Right hindlimb (tissue), 1 donor: ENCODE data around the gene PTGER1.
A peak's percentile ranks its signal among the peaks of the same experiment; 100 is the strongest.

ENCODE experiments used
- DNase-seq: peaks from one replicate; pipeline ENCODE4 v3.0.0-alpha.2; 2018

PTGER1 gene

GRCh38 chr19:14502334-14503092 lies 27.4 kb upstream of the PTGER1 start:
- DNase-seq = no peak

DNA sequence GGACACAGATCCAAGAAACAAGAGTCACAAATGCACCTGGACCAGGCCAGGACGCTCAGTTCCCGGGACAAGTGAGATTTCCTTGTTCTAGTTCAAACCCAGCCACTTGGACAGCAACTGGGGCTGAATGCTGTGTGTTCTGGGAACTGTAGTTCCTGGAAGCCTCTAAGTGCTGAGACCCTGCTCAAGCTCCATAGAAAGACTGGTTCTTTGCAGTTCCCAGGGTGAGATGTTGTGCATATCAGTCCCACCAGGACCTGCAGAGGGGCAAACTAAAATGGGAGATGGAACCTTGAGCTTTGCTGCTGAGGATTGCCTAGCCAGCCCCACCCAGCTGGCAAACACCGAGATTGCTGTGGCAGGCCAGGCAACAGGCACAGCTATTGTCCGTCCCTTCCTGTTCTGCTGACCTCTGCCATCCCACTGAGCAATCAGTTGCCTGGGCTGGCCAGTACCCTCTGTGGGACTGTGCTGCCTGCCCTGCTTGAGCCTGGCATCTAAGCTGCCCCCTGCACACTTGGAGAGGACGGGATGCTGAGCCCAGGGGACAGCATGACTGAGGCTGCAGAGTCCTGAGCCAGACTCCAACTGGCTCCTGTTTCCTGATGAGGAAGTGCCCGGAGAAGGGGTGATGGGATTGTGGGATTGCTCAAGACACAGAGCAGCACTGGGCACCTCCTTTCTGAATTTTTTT lies 22.2 kb upstream of the PTGER1 start:
- no peak for DNase-seq

GRCh38 chr19:14496834-14497227 lies 21.7 kb upstream of the PTGER1 start:
- DNase-seq = no peak

- DNase-seq = peak; percentile 99
Measured at GRCh38 chr19:14496029-14496833, 21.1 kb upstream of the PTGER1 start, which contains the start of gene GIPC1. TSS of gene GIPC1 (minus strand) at chr19:14496127. CDS start at chr19:14482976, 13,151 bp downstream.

DNA sequence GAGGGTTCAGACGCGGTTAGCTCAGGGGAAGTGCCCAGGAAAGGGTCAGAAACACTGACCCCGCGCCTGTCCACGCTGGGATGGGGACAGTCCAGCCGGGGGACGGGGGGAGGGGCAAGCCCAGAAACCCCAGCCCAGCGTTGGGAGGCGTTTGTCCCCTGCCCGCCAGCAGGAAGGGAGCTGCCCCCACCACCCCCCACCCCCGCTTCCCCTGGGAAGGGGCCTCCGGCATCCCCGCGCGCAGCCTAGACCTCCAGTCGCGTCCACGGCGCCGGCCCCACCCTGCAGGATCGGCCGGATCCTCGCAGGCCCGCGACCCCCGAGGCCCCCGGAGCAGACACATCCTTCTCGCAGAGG lies 20.5 kb upstream of the PTGER1 start:
- DNase-seq = no peak

DNA sequence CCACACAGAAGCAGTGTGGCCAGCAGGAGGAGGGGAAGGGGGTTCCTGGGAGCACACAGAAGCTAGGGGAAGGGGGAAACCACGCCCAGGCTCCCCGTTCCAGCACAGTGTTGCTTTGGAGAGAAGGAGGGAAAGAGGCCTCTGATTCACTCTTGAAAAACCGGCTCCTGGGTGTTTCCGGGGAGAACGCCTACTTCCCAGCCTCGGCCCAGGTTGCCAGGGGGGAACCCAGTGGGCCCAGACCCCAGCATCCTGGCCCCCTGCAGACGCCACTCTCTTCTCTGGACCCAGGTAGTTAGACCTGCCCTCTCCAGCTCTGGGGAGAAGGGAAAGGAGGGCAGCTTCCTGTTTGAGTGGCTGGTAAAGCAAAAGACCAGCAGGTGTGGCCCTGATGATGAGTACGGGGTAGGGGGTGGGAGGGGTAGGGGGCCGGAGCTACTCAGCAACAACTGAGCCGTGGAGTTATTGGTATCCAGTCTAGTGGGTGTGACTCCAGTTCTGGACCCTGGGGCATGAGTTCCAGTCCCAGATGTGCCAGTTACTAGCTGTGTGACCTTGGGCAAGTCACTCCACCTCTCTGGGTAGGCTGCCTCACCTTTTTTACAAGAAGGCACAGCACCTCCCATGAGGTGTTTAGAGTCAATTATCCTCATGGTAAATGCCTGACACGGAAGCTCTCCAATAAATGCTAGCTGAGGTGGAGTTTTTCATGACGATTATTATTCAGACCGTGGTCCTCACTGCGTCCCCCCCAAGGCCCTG lies 19.9 kb upstream of the PTGER1 start:
- no peak for DNase-seq

DNA sequence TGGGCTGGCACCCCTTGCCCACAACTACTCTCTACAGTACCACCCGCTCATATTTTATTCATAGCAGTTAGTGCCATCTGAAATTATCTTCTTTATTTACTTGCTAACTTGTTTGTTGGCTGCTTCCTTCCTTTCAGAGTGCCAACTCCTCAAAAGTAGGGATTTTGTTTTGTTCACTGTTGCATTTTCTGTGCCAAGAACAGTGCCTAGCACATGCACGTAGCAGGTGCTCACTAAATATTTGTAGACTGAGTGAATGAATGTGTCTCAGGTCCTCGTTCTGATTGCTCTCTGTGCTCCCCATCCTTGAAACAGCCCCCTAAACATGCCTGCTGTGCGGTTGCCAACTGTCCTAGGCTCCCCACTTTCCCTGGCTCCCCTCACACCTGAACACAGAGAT lies 19.3 kb upstream of the PTGER1 start:
- DNase-seq = no peak

- no peak for DNase-seq
Measured at GRCh38 chr19:14492756-14493337, 17.7 kb upstream of the PTGER1 start.

DNA sequence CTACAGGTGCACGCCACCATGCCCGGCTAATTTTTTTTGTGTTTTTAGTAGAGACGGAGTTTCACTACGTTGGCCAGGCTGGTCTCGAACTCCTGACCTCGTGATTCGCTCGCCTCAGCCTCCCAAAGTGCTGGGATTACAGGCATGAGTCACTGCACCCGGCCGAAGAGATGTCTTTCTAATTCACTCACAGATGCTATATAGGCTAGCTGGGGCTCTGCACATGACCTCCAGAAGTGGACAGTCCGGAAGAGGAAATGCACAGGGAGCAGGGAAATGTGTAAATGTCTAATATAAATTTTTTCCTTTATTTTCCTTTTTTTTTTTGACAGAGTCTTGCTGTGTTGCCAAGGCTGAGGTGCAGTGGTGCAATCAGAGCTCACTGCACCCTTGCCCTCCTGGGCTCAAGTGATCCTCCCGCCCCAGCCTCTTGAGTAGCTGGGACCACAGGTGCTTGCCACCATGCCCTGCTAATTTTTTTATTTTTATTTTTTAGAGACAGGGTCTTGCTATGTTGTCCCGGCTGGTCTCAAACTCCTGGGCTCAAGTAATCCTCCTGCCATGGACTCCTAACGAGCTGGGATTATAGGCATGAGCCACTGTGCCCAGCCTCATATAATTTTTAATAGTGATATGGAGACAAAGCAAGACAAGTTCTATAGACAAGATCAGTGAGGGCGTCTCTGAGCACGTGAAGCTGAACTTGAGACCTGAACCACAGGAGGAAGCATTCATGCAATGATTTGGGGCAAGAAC lies 12.4 kb upstream of the PTGER1 start:
- DNase-seq = no peak

- no peak for DNase-seq
Measured at GRCh38 chr19:14482172-14482941, 7.2 kb upstream of the PTGER1 start.

DNA sequence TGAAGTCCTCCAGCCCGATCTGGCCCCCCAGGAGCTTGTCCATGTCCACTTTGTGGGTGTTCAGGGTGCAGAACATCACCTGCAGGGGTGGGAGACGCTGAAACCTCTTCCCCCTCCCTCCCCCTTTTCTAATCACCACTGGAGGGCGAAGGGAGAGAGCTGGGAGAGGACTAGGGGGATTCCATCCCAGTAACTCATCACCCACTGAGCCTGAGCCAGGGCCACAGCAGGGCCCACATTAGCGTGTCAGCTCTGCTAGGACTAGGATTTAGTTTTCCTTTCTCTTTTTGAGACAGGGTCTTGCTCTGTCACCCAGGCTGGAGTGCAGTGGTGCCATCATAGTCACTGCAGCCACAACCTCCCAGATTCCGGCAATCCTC lies 5.5 kb upstream of the PTGER1 start:
- DNase-seq = no peak

DNA sequence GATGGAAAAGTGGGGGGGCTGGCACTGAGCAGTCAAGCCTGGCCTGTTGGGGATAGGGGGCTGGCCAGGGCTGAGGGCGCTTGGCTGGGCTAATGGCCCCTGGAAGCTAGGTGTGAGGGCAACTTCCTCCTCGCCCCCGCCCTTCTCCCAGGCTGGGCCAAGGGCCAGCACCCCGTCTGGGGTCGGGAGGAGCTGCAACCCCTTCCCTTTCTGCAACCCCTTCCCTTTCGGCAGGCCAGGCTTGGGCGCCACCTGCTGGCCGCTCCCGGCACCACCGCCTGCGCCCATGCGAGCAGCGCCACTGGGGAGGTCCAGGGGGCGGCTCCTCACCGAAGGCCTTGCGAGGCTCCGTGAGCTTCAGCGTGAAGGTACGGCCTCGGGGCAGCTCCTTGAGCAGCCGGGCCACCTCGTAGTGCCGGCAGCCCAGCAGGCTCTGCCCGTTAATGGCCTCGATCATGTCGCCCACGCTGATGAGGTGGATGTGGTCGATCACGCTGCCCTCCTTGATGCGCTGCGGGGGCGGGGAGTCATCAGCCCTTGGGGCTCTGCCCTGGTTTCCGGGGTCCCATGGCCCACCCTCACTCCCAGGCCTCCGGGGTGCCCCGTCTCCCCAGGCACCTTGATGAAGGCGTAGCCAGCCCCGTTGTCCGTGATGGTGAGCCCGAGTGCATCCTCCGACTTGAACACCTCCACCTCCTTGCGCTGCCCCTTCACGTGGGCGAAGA lies 5.0 kb upstream of the PTGER1 start:
- no peak for DNase-seq

- no peak for DNase-seq
Measured at GRCh38 chr19:14479309-14479974, 4.3 kb upstream of the PTGER1 start.

DNA sequence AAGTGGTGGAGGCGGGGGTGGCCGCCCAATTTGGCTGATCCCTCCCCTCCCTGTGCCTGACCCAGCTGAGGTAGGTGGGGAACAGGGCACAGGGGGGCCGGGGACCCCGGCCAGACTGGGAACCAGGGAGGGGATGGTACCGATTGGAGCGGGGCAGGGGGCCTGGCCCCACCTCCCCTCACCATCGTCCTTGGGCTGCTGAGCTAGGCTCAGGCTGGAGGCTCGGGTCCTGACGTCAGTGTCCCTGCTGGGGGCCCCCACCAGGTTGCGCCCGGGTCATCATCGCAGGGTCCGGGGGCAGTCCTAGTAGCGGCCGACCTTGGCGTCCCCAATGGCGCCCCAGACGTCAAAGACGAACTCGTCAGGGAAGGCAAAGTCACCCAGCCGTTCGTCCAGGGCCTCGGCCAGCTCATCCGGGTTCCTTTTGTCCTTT lies 3.0 kb upstream of the PTGER1 start:
- no peak for DNase-seq

GRCh38 chr19:14477418-14478112 lies 2.4 kb upstream of the PTGER1 start:
- peak; percentile 77 for DNase-seq

GRCh38 chr19:14476673-14477401 lies 1.7 kb upstream of the PTGER1 start:
- DNase-seq = peak; percentile 62

- DNase-seq = no peak
Measured at GRCh38 chr19:14476327-14476672, 1.1 kb upstream of the PTGER1 start.

- no peak for DNase-seq
Measured at GRCh38 chr19:14474827-14475226, 327 bp downstream of the PTGER1 start.
